CD14-positive monocyte (primary cell): ENCODE results near the gene ZNF70. TPM values are rescaled to one million over a fixed set of nuclear protein-coding genes. Genes with fewer than 3 reads are reported as not detected.
A peak's percentile ranks its signal among the peaks of the same experiment; 100 is the strongest.

ENCODE experiments used
- DNase-seq, 3 donors: peaks; one replicate each; pipeline ENCODE4 v3.0.0-alpha.2; 2011 to 2022
- H2AFZ ChIP-seq: 2 replicates; pipeline ENCODE4 v1.6.0; 2012; ENCODE audit warnings: mild to moderate bottlenecking, low read depth, low read length, inconsistent platforms; ENCODE audit not compliant: insufficient read depth, poor library complexity, severe bottlenecking
- H3K27ac ChIP-seq, 2 donors: 1 replicate in 1 of 2; 2 replicates in 1 of 2; pipeline ENCODE4 v1.5.1; 2012 to 2013; ENCODE audit warnings: low read length in 2 of 2, control low read depth in 1 of 2, inconsistent platforms in 1 of 2, low read depth in 1 of 2, mild to moderate bottlenecking in 1 of 2
- H3K27me3 ChIP-seq, 2 donors: one replicate each; pipeline versions ENCODE4 v1.6.0 to v1.6.1; 2011 to 2013; ENCODE audit warnings: low read length in 2 of 2; ENCODE audit not compliant: control insufficient read depth in 2 of 2, insufficient read depth in 2 of 2
- H3K36me3 ChIP-seq, 2 donors: replicated peaks in 1 of 2; 1 replicate in 1 of 2; 2 replicates in 1 of 2; pipeline versions ENCODE4 v1.5.1 to v1.6.1; 2012 to 2013; ENCODE audit warnings: low read length in 2 of 2, control low read depth in 1 of 2, inconsistent platforms in 1 of 2, mild to moderate bottlenecking in 1 of 2; ENCODE audit not compliant: insufficient read depth in 2 of 2, control insufficient read depth in 1 of 2
- H3K4me1 ChIP-seq, 2 donors: 1 replicate in 1 of 2; 2 replicates in 1 of 2; pipeline versions ENCODE4 v1.5.1 to v1.6.1; 2012 to 2013; ENCODE audit warnings: low read length in 2 of 2, control low read depth in 1 of 2, inconsistent platforms in 1 of 2, mild to moderate bottlenecking in 1 of 2, moderate library complexity in 1 of 2; ENCODE audit not compliant: insufficient read depth in 2 of 2, control insufficient read depth in 1 of 2
- H3K4me2 ChIP-seq: replicated peaks from 2 replicates; pipeline ENCODE3; 2012; ENCODE audit warnings: low read length, moderate library complexity, mild to moderate bottlenecking; ENCODE audit not compliant: poor library complexity, severe bottlenecking; ENCODE audit errors: extremely low read depth
- H3K4me3 ChIP-seq, 3 experiments: fragments of 200-600 bp in 1 of 3; sonication (generic) in 1 of 3; replicated peaks in 1 of 3; 1 replicate in 2 of 3; 2 replicates in 1 of 3; pipeline ENCODE4 v1.5.1; 2011 to 2013; ENCODE audit warnings: low read length in 3 of 3, mild to moderate bottlenecking in 3 of 3, control low read depth in 2 of 3, low read depth in 2 of 3, inconsistent platforms in 1 of 3, moderate library complexity in 1 of 3
- H3K79me2 ChIP-seq: 2 replicates; pipeline ENCODE4 v1.6.0; 2012; ENCODE audit warnings: mild to moderate bottlenecking, control low read depth, inconsistent platforms, low read length, moderate library complexity; ENCODE audit not compliant: insufficient read depth
- H3K9ac ChIP-seq: 2 replicates; pipeline ENCODE4 v1.6.0; 2017; ENCODE audit warnings: low read length, mild to moderate bottlenecking; ENCODE audit not compliant: insufficient read depth, poor library complexity, severe bottlenecking
- H3K9me3 ChIP-seq, 2 donors: replicated peaks in 1 of 2; 1 replicate in 1 of 2; 2 replicates in 1 of 2; pipeline versions ENCODE4 v1.5.1 to v1.6.1; 2012 to 2013; ENCODE audit warnings: low read length in 2 of 2, control low read depth in 1 of 2; ENCODE audit not compliant: control insufficient read depth in 1 of 2, insufficient read depth in 1 of 2
- H4K20me1 ChIP-seq: 2 replicates; pipeline ENCODE4 v1.6.0; 2012; ENCODE audit warnings: mild to moderate bottlenecking, low read length, control low read depth, moderate library complexity; ENCODE audit not compliant: insufficient read depth
- H3K27ac Mint-ChIP-seq, 7 donors: one replicate each; pipeline ENCODE4 v1.8.0; 2020; ENCODE audit warnings: mild to moderate bottlenecking in 7 of 7, mixed read lengths in 7 of 7, moderate library complexity in 6 of 7, inconsistent platforms in 2 of 7
- H3K27me3 Mint-ChIP-seq, 3 donors: one replicate each; pipeline ENCODE4 v1.8.0; 2021 to 2022; ENCODE audit warnings: low read depth in 3 of 3, mild to moderate bottlenecking in 3 of 3, mixed read lengths in 3 of 3, moderate library complexity in 3 of 3, inconsistent platforms in 1 of 3
- H3K36me3 Mint-ChIP-seq, 2 donors: one replicate each; pipeline ENCODE4 v1.8.0; 2020; ENCODE audit warnings: mixed read lengths in 2 of 2, inconsistent platforms in 1 of 2, mild to moderate bottlenecking in 1 of 2
- H3K4me1 Mint-ChIP-seq: one replicate; pipeline ENCODE4 v1.8.0; 2020; ENCODE audit warnings: mild to moderate bottlenecking, mixed read lengths
- H3K4me3 Mint-ChIP-seq, 2 donors: one replicate each; pipeline ENCODE4 v1.8.0; 2020; ENCODE audit warnings: mild to moderate bottlenecking in 2 of 2, mixed read lengths in 2 of 2, moderate library complexity in 1 of 2
- H3K9me3 Mint-ChIP-seq, 7 donors: one replicate each; pipeline ENCODE4 v1.8.0; 2020 to 2022; ENCODE audit warnings: mixed read lengths in 7 of 7, mild to moderate bottlenecking in 6 of 7, moderate library complexity in 6 of 7, inconsistent platforms in 2 of 7
- WGBS: methylation state at CpG from one replicate; pipeline ENCODE4 v1.1.5; 2013; ENCODE audit warnings: missing lambda C conversion rate; ENCODE audit not compliant: insufficient coverage; 5-methylcytosine and 5-hydroxymethylcytosine counted together
- intact Hi-C, 2 donors: fragments of 100-400 bp; cut with micrococcal nuclease; formaldehyde crosslinking; loops; one replicate each; pipeline versions ENCODE4 v1.15.0 to v1.15.1; 2023
- polyA plus RNA-seq, 3 donors: library from polyadenylated mRNA; depleted of rRNA in 1 of 3; unstranded in 2 of 3; stranded (reverse) in 1 of 3; fragments of 300-500 nt in 2 of 3; fragments of >200 nt in 1 of 3; fragmentation: Illumina TruSeq in 2 of 3; gene quantifications; 1 replicate in 2 of 3; 2 replicates in 1 of 3; pipeline ENCODE4 v1.2.3, GENCODE V29; 2012 to 2021
- TF ChIP-seq, protein P1 (sequence below): fragments of 200-600 bp; IDR thresholded peaks from one replicate; pipeline ENCODE4 v1.8.0; 2022; ENCODE audit warnings: antibody characterized with exemption, mild to moderate bottlenecking

ZNF70 gene
- polyA plus RNA-seq, 3 donors: 0.04 to 0.85 (median 0.09) TPM

- H3K27me3 ChIP-seq: peaks cover 7 to 23% of the 10 kb centered on the region in 2 donors
- H3K9me3 ChIP-seq: no peaks in the 10 kb centered on the region
- H3K36me3 ChIP-seq: no peaks in the 10 kb centered on the region
- H3K4me3 ChIP-seq: peak within 1 kb of the TSS in 2 of 3 experiments; percentile 12 to 56
- Mint-ChIP-seq H3K9me3 (peaks cover 0 to 6% (median 3%) of the 10 kb centered on the region in 7 donors), H3K27me3 (peaks cover 30 to 33% (median 31%) of the 10 kb centered on the region in 3 donors), H3K4me1 (peaks cover 10% of the 10 kb centered on the region), H3K4me3 (peak within 1 kb of the TSS; percentile 62 to 88), H3K36me3 (peaks cover 0 to 5% of the 10 kb centered on the region in 2 donors), H3K27ac (no peak within 1 kb of the TSS)
- 6% methylated on average over 70 of the region's 79 CpGs for WGBS
- peak in 1 of 3 donors; percentile 22 for DNase-seq
- intact Hi-C loops: no loop called here
- H4K20me1 ChIP-seq: no peaks in the 10 kb centered on the region
- no peak within 1 kb of the TSS for H3K9ac ChIP-seq
- peak within 1 kb of the TSS; percentile 79 for H3K4me2 ChIP-seq
- no peak within 1 kb of the TSS for H3K27ac ChIP-seq
- peaks cover 3% of the 10 kb centered on the region for H3K79me2 ChIP-seq
- peaks cover 16 to 25% of the 10 kb centered on the region in 2 donors for H3K4me1 ChIP-seq
- TF ChIP-seq, protein P1, sequence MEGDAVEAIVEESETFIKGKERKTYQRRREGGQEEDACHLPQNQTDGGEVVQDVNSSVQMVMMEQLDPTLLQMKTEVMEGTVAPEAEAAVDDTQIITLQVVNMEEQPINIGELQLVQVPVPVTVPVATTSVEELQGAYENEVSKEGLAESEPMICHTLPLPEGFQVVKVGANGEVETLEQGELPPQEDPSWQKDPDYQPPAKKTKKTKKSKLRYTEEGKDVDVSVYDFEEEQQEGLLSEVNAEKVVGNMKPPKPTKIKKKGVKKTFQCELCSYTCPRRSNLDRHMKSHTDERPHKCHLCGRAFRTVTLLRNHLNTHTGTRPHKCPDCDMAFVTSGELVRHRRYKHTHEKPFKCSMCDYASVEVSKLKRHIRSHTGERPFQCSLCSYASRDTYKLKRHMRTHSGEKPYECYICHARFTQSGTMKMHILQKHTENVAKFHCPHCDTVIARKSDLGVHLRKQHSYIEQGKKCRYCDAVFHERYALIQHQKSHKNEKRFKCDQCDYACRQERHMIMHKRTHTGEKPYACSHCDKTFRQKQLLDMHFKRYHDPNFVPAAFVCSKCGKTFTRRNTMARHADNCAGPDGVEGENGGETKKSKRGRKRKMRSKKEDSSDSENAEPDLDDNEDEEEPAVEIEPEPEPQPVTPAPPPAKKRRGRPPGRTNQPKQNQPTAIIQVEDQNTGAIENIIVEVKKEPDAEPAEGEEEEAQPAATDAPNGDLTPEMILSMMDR: no peak
- peak within 1 kb of the TSS; percentile 59 for H2AFZ ChIP-seq
These were observed 21.9 kb upstream of the ZNF70 start, which contains the start of gene MMP11 for GRCh38 chr22:23772649-23773473. Gene MMP11, plus strand, starts transcription at chr22:23772849. Its CDS starts 22 bp downstream, at chr22:23772871.

GRCh38 chr22:23772315-23772648 is 21.4 kb upstream of the ZNF70 start:
- Histone ChIP-seq H3K4me1 (peaks cover 17 to 30% of the 10 kb centered on the region in 2 donors), H3K36me3 (no peaks in the 10 kb centered on the region), H4K20me1 (no peaks in the 10 kb centered on the region), H3K9ac (no peak overlapping the region), H3K79me2 (peaks cover 7% of the 10 kb centered on the region), H3K9me3 (no peaks in the 10 kb centered on the region), H3K4me3 (peak overlapping the region in 1 of 3 experiments; percentile 56), H3K4me2 (peak overlapping the region; percentile 79), H3K27me3 (peaks cover 7 to 23% of the 10 kb centered on the region in 2 donors), H3K27ac (no peak overlapping the region), H2AFZ (no peak overlapping the region)
- peaks cover 30 to 33% (median 31%) of the 10 kb centered on the region in 3 donors for H3K27me3 Mint-ChIP-seq
- TF ChIP-seq, protein P1: no peak
- DNase-seq: no peak
- H3K36me3 Mint-ChIP-seq: peaks cover 0 to 5% of the 10 kb centered on the region in 2 donors
- peaks cover 0 to 6% (median 3%) of the 10 kb centered on the region in 7 donors for H3K9me3 Mint-ChIP-seq
- no peak overlapping the region for H3K27ac Mint-ChIP-seq
- intact Hi-C loops: no loop called here
- H3K4me1 Mint-ChIP-seq: peaks cover 10% of the 10 kb centered on the region
- 25% methylated on average over 4 of the region's 6 CpGs for WGBS
- peak overlapping the region; percentile 62 to 86 for H3K4me3 Mint-ChIP-seq
